Testis (tissue), 3 donors: ENCODE data around the gene HOXC12. TPM values are rescaled to one million over a fixed set of nuclear protein-coding genes. Genes with fewer than 3 reads are reported as not detected.

Source experiments
- DNase-seq: peaks from one replicate; pipeline ENCODE4 v3.0.0-alpha.2; 2019
- H3K27ac ChIP-seq, 2 donors: fragments of 200-600 bp; sonication (generic); one replicate each; pipeline ENCODE4 v1.5.1; 2019
- H3K27me3 ChIP-seq: fragments of 200-600 bp; sonication (generic); one replicate; pipeline ENCODE4 v1.5.1; 2019
- H3K36me3 ChIP-seq: fragments of 200-600 bp; sonication (generic); one replicate; pipeline ENCODE4 v1.5.1; 2017; ENCODE audit warnings: low read depth; ENCODE audit errors: missing control alignments
- H3K4me1 ChIP-seq: fragments of 200-600 bp; sonication (generic); one replicate; pipeline ENCODE4 v1.5.1; 2019
- H3K4me3 ChIP-seq, 2 donors: fragments of 200-600 bp; sonication (generic); one replicate each; pipeline ENCODE4 v1.5.1; 2017 to 2019
- H3K9me3 ChIP-seq: fragments of 200-600 bp; sonication (generic); one replicate; pipeline ENCODE4 v1.5.1; 2017
- CTCF ChIP-seq, 3 experiments: fragments of 450-650 bp in 2 of 3; fragments of 200-600 bp in 1 of 3; sonication (generic) in 1 of 3; IDR thresholded peaks; one replicate each; pipeline ENCODE4 v1.5.1; 2016 to 2019; ENCODE audit warnings: antibody characterized with exemption in 3 of 3, mild to moderate bottlenecking in 2 of 3, moderate library complexity in 1 of 3
- POLR2A ChIP-seq: fragments of 450-650 bp; IDR thresholded peaks from one replicate; pipeline ENCODE4 v1.6.1; 2017; ENCODE audit warnings: antibody characterized with exemption, mild to moderate bottlenecking, moderate library complexity
- WGBS, 2 donors: methylation state at CpG; one replicate each; pipeline ENCODE4 v1.1.5; 2018; 5-methylcytosine and 5-hydroxymethylcytosine counted together
- intact Hi-C: fragments of 100-400 bp; cut with DNase I; formaldehyde crosslinking; loops from one replicate; pipeline ENCODE4 v1.15.1; 2023; ENCODE audit warnings: low total_unique reads
- microRNA counts, 2 donors: library from miRNA; unstranded; fragments of <30 nt; microRNA quantifications; one replicate each; lab custom pipeline; 2016
- microRNA-seq, 2 donors: library from miRNA; unstranded; fragments of <30 nt; microRNA quantifications; one replicate each; pipeline ENCODE4, GENCODE V29; 2016; ENCODE audit warnings: borderline number of aligned reads in 2 of 2, borderline replicate concordance in 1 of 2
- polyA plus RNA-seq: library from polyadenylated mRNA; stranded (reverse); fragments of 350-450 nt; fragmentation: Illumina TruSeq; extraction: RNeasy Lipid Tissue Mini Kit (QIAGEN cat#74804); gene quantifications from one replicate; pipeline ENCODE4 v1.2.3, GENCODE V29; 2014; ENCODE audit warnings: low read depth, low replicate concordance; ENCODE audit not compliant: insufficient read depth
- small RNA-seq, 2 donors: library from RNA; depleted of rRNA; stranded (forward); fragments of <200 nt; gene quantifications; one replicate each; pipeline ENCODE3, GENCODE V24; 2016
- total RNA-seq, 2 donors: library from RNA; depleted of rRNA; stranded (reverse); fragments of >200 nt; gene quantifications; one replicate each; pipeline ENCODE4 v1.2.3, GENCODE V29; 2016

The HOXC12 gene
- total and polyA plus RNA-seq, 3 donors from 2014 or later: 0.06 TPM; not detected in 2

- Histone ChIP-seq H3K4me3 (no peak overlapping the region), H3K27me3 (no peaks in the 10 kb centered on the region), H3K9me3 (no peaks in the 10 kb centered on the region), H3K4me1 (peaks cover 22% of the 10 kb centered on the region), H3K27ac (no peak overlapping the region), H3K36me3 (no peaks in the 10 kb centered on the region)
- intact Hi-C loops: no loop called here
- DNase-seq: no peak
- 39 to 70% methylated on average over 2 of the region's 2 CpGs for WGBS, 2 donors
- TF ChIP-seq CTCF (IDR thresholded peaks at IDR 0.05) (no peak), POLR2A (no peak)
Observed at GRCh38 chr12:54008260-54008552, 53.5 kb downstream of the HOXC12 start.

MicroRNA genes within 50 kb of the gene (microRNA counts, 767-probe panel; counts per million panel counts)
- 0 to 152 counts per million in 2 donors for microRNA hsa-miR-196a-5p (lab: Ali Mortazavi, UCI)

Small RNAs within 50 kb of the gene (microRNA-seq; reads per million reads assigned to microRNA genes)
- 145 to 148 reads per million in 2 donors for gene MIR196A2

Small RNAs within 50 kb of the gene (small RNA-seq; reads per million reads assigned to genes)
- 0 reads per million in 2 donors for gene AC012531.3
- 0 reads per million in 2 donors for gene AC012531.4
- gene MIR196A2: 4.3 to 20.9 reads per million in 2 donors
- 0 reads per million in 2 donors for gene RF01905
- gene RF01906: 0 reads per million in 2 donors

Other genes starting within 250 kb of the HOXC12 start
- 100 to 1,000 TPM; 120 to 167 TPM for gene CALCOCO1, start 227.5 kb upstream of the HOXC12 start, total RNA-seq
- gene CALCOCO1, start 227.5 kb upstream of the HOXC12 start, polyA plus RNA-seq: 121 TPM
- gene CISTR, start 202.9 kb upstream of the HOXC12 start, total RNA-seq: not detected
- not detected for gene CISTR, start 202.9 kb upstream of the HOXC12 start, polyA plus RNA-seq
- gene HOXC13, start 16.1 kb upstream of the HOXC12 start, total RNA-seq: under 1 TPM; 0.63 to 0.87 TPM
- 0.25 TPM for gene HOXC13, start 16.1 kb upstream of the HOXC12 start, polyA plus RNA-seq
- 1 to 10 TPM in 1 of 2 donors, under 1 TPM in 1; 0.25 to 1.1 TPM for gene HOXC11, start 18.2 kb downstream of the HOXC12 start, total RNA-seq
- gene HOXC11, start 18.2 kb downstream of the HOXC12 start, polyA plus RNA-seq: 0.18 TPM
- 1 to 10 TPM; 3.4 to 8.6 TPM for gene HOTAIR, start 20.1 kb downstream of the HOXC12 start, total RNA-seq
- 3.1 TPM for gene HOTAIR, start 20.1 kb downstream of the HOXC12 start, polyA plus RNA-seq
- 1 to 10 TPM; 1.4 to 2.6 TPM for gene HOXC10, start 30.2 kb downstream of the HOXC12 start, total RNA-seq
- gene HOXC10, start 30.2 kb downstream of the HOXC12 start, polyA plus RNA-seq: 4.3 TPM
- gene HOXC9, start 45.3 kb downstream of the HOXC12 start, total RNA-seq: 1 to 10 TPM; 6.6 to 7.8 TPM
- 2.4 TPM for gene HOXC9, start 45.3 kb downstream of the HOXC12 start, polyA plus RNA-seq
- 1 to 10 TPM in 1 of 2 donors, under 1 TPM in 1; 0.81 to 1.2 TPM for gene HOXC8, start 54.1 kb downstream of the HOXC12 start, total RNA-seq
- gene HOXC8, start 54.1 kb downstream of the HOXC12 start, polyA plus RNA-seq: 2.4 TPM
- 1 to 10 TPM; 1.9 to 4.0 TPM for gene HOXC6, start 73.5 kb downstream of the HOXC12 start, total RNA-seq
- gene HOXC6, start 73.5 kb downstream of the HOXC12 start, polyA plus RNA-seq: 5.4 TPM
- 1 to 10 TPM; 1.9 to 5.5 TPM for gene HOXC5, start 78.1 kb downstream of the HOXC12 start, total RNA-seq
- 1.3 TPM for gene HOXC5, start 78.1 kb downstream of the HOXC12 start, polyA plus RNA-seq
- 1 to 10 TPM; 3.0 to 3.1 TPM for gene HOXC4, start 98.9 kb downstream of the HOXC12 start, total RNA-seq
- 4.3 TPM for gene HOXC4, start 98.9 kb downstream of the HOXC12 start, polyA plus RNA-seq
- 10 to 100 TPM; 33.8 to 37.2 TPM for gene SMUG1, start 234.1 kb downstream of the HOXC12 start, total RNA-seq
- gene SMUG1, start 234.1 kb downstream of the HOXC12 start, polyA plus RNA-seq: 35.8 TPM